ENCODE results near the gene TMEM263.

TMEM263 gene

GRCh38 chr12:106976668-106977067, 21.0 kb downstream of the TMEM263 start:
- no peak for DNase-seq (ENCODE audit: low spot score)
- H3K27ac ChIP-seq = peak overlapping the region; percentile 17 to 36

GRCh38 chr12:106978035-106978800, 22.5 kb downstream of the TMEM263 start:
- H3K27ac ChIP-seq = no peak overlapping the region
- no peak for DNase-seq (ENCODE audit: low spot score)
- no peak overlapping the region for H3K4me3 ChIP-seq
- no peak for TF ChIP-seq CTCF (IDR thresholded peaks at IDR 0.05)

More at GRCh38 chr12:106976668-106977067, 21.0 kb downstream of the TMEM263 start:
- no peak overlapping the region for H3K4me3 ChIP-seq
- no peak for TF ChIP-seq CTCF (IDR thresholded peaks at IDR 0.05)

GRCh38 chr12:106980944-106981343, 25.2 kb downstream of the TMEM263 start:
- Histone ChIP-seq H3K27ac (no peak overlapping the region), H3K4me3 (no peak overlapping the region)
- no peak for TF ChIP-seq CTCF (IDR thresholded peaks at IDR 0.05)
- no peak for DNase-seq (ENCODE audit: low spot score)

DNA sequence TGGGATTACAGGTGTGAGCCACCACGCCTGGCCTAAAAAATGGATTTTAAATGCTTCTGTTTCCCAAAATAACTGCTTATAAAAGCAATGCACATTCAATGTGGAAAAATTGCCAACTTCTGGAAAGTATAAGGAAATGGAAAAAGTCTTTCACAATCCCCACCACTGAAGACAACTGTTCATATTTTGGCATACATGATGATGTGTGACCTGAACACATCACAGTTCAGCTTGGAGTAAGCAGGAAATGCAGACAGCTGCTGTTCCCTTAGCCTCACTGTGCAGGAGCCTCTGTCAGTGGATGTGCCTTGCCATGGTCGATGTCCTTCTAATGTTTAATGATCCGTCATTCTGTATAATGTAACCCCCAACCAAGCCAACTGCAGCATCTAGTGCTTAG, 26.1 kb downstream of the TMEM263 start:
- DNase-seq (ENCODE audit: low spot score) = no peak
- TF ChIP-seq CTCF (IDR thresholded peaks at IDR 0.05) = no peak
- H3K27ac ChIP-seq = no peak overlapping the region
- no peak overlapping the region for H3K4me3 ChIP-seq

DNA sequence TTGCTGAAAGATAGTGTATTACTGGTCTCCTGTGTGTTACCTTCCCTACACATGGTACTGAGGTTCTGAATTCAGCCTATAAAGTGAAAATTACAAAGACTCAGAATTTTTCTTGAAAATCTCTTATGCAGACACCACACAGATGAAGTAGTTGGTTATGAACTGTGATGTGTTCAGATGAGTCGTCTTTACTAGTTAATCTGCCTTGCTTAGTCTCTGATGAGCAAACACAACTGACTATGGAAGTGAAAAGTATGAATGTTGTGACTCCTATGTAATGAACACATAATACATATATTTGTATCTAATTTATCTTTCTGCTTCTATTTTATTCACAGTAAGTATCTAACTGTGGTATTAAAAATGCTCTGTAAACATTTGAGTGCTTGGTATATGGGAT, 26.5 kb downstream of the TMEM263 start:
- Histone ChIP-seq H3K27ac (no peak overlapping the region), H3K4me3 (no peak overlapping the region)
- TF ChIP-seq CTCF (IDR thresholded peaks at IDR 0.05) = no peak
- DNase-seq (ENCODE audit: low spot score) = no peak

DNA sequence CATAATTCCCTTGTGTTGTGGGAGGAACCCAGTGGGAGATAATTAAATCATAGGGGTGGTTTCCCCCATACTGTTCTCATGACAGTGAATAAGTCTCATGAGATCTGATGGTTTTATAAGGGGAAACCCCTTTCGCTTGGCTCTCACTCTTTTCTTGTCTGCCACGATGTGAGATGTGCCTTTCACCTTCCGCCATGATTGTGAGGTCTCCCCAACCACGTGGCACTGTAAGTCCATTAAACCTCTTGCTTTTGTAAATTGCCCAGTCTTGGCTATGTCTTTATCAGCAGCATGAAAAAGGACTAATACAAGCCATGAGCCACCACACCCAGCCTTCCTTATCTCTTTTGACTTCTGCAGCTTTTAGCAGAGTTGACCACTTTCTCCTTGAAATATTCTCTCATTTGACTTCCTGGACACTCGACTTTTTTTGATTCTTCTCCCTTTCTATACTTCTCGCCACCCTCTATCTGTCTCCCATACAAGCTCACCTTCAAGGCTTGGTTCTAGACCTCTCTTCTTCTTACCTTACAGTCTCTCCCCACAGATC, 29.0 kb downstream of the TMEM263 start:
- Histone ChIP-seq H3K4me3 (no peak overlapping the region), H3K27ac (no peak overlapping the region)
- DNase-seq (ENCODE audit: low spot score) = no peak
- no peak for TF ChIP-seq CTCF (IDR thresholded peaks at IDR 0.05)

GRCh38 chr12:106985479-106985878, 29.8 kb downstream of the TMEM263 start:
- Histone ChIP-seq H3K27ac (peak overlapping the region in 1 of 2 donors; percentile 92), H3K4me3 (peak overlapping the region; percentile 77)
- no peak for TF ChIP-seq CTCF (IDR thresholded peaks at IDR 0.05)
- DNase-seq (ENCODE audit: low spot score) = no peak

Data from coronary artery (tissue), 2 donors.